Endometrium (tissue), 2 donors: ENCODE results near the gene BANK1.
"Not testable (repeated sequence)": the region's sequence is repeated elsewhere in the genome, so short reads cannot be mapped to it uniquely, and the experiment has no call there.

ENCODE experiments used
- FAIRE-seq: peaks from 2 replicates; lab custom pipeline; 2012; peaks lifted over from hg19 to GRCh38; lab: Jason Lieb, UNC
- donor health status: control.
- donor health status: control.

BANK1 gene

DNA sequence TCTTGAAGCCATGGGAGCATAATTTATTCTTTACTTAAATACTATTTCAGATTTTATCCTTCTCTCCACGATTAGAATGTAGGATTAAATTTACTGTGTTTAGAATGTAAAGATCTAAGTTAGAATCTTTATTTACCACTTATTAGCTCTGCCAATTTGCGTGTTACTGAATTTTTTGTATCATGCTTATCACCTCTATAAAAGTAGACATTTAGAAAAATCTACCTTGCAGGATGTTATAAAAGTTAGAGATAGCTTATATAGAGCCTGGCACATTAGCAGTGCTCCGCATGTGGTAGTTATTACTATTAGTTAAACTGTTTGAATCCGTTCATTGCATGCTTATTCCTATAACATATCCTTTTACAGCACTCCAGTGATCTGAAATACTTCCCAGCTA lies 97.9 kb downstream of the BANK1 start:
- FAIRE-seq = no peak

DNA sequence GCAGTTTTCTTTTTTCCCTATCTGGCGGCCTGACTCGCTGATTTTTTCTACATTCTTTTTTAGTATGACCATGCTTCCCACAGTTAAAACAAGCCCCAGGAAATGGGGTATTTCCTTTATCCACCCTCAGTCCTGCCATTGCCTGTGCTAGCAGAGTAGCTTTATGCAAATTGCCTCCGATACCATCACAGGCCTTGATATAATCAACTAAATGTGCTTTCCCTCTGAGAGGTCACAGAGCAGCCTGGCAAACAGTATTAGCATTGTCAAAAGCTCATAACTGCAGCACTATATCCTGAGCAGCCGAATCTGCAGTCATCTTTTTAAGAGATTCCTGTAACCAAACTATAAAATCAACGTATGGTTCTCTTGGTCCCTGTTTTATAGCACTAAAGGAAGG lies 115.0 kb downstream of the BANK1 start:
- FAIRE-seq = not testable (repeated sequence)

DNA sequence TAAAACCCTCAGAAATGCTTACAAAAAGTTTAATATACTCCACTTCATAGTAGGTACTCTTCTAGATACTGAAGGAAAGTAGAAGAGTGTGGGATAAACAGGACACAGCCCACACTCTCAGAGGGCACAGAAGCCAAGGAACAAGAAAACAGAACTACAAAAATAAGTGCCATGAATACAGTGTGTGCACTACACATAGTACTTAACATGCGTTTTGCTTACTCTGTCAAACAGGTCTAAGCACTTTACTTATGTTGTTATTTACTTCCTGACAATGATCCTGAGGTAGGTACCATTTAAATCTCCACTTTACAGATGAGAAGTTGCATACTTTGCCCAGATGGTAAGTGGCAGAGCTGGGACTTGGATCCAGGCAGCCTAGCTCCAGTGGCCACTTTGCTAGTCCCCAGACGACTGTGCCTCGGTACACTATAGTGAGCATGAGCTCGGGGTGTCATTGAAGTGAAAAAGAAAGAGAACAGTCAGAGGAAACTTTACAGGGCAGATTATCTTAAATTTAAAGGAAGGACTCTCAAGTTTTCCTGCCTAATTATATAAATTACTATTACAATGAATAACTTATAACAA lies 120.3 kb downstream of the BANK1 start:
- FAIRE-seq = no peak

DNA sequence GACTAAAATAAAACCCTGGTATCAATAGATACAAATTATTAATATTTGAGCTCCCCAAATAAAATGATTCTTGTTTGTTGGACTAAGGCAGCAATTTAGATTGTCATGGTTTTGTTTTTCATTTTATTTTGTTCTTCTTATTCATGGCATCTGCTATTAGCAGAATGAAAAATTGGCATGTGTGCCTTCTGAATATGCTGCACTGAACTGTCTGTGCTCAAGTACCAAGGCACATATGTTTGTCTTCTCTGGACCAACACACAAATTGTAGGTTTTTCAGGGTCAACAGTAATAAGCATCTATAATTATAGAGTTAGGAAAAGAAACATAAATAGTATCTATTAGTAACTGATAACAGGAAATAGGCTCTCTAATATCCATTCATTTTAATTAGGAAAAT lies 121.1 kb downstream of the BANK1 start:
- FAIRE-seq = no peak

DNA sequence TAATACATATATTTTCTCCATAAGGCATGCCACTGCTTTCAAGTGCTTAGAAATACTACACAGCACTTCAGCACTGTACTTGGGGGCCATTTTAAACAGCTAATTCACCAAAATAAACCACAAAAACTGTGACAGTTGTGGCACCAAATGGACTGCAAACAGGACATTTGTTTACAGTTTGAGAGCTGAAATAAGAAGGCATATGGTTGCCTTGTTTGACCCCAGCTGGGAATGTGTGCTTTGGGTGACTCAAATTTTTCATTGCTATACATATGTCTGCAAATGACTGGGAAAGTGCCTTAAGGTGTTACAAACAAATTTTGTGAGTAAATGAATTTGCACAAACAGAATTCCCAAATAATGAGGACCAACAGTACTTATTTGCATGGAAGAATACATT lies 124.2 kb downstream of the BANK1 start:
- FAIRE-seq = no peak

DNA sequence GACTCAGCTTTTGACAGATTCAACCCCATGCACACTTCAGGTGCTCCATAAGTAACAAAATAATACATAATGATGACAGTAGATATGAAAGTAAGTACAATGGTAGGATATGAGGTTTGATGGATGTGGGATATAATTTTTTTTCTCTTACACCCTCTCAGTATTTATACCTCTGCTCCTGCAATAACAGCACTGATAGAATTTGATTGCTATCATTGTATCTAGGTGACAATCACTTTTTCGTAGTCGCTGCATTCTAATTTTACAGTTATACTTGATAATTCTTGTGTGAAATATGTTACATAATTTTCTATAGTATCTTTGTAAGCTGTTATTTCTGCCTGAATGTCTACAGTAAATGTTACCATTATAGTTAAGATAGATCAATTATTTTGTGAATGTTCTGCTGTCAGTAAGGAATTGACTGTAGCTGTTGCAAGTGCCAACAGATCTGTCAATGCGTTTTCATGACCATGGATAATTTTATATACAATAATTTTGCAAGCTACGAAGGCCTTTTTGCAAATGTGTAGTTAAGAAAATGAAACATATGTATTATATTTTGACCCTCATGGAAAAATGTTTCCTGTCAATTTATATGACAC lies 128.9 kb downstream of the BANK1 start:
- no peak for FAIRE-seq

DNA sequence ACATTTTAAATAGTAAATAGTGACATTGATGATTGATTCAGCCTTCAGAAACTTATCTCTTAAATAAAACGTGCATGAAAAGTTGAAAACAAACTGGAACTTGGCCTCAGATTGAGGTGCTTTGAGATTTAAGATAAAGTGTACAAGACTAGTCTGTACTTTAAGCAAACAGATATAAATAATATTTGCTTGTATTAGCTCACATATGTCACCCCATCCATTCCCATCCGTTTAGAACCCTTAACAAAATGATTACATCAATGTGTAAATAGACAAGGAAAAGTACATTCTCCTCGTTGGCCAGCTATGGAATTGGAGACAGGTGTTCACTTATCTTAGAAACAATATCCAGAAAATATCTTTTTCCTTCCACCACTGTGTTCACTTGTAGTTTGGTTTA lies 130.8 kb downstream of the BANK1 start:
- FAIRE-seq = no peak

DNA sequence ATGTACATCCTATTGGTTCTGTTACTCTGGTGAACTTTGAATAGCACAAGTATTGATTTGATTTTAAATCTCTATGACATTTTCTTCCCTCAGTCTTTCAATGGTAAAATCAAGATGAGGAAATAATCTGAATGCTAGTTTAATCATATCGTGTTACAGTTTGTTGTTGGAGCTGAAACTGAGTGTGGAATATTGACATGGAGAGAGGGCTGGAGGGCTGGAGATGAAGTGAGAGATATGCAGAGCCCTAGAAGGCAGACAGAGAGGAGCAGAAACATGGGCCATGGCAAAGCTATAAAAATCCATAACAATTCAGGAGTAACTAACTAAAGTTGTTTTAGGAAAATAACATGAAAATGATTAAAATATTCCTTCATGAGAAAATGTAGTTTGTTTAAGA lies 141.1 kb downstream of the BANK1 start:
- no peak for FAIRE-seq

DNA sequence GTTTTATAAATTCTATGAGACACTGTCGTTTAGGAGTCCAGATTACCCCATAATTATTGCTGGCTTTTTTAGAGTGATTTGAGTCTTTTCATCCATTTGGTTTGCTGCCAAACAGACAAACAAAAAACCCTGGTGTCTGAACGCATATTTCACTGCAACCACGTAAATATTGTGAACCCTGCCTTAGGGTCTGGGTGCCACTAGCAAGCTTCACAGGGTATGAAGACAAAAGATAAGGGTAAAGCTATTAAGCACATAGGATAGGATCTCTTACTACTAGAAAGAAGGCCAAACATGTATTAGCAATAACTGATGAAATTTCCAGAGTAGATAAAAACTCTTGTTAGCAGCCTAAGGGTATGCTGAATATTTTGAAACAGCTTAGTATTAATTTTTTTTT lies 143.3 kb downstream of the BANK1 start:
- no peak for FAIRE-seq

DNA sequence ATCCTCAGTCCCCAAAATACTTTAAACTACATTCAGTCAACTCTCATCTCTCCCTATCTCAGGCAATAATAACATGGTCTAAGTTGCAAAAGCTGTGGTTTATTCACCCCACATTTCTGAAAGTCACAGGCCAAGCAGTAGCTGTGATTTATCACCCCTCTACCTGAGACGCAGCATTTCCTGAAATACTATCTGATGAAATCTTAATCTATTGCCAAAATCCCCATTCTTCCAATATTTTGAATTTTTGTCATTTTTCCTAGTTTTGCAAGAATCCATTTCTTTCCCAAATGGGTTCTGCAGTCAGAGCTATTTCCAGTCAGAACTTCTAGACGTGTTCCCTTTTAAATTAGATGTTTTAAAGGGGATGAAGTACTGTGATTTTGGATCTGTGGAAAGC lies 148.3 kb downstream of the BANK1 start:
- no peak for FAIRE-seq

DNA sequence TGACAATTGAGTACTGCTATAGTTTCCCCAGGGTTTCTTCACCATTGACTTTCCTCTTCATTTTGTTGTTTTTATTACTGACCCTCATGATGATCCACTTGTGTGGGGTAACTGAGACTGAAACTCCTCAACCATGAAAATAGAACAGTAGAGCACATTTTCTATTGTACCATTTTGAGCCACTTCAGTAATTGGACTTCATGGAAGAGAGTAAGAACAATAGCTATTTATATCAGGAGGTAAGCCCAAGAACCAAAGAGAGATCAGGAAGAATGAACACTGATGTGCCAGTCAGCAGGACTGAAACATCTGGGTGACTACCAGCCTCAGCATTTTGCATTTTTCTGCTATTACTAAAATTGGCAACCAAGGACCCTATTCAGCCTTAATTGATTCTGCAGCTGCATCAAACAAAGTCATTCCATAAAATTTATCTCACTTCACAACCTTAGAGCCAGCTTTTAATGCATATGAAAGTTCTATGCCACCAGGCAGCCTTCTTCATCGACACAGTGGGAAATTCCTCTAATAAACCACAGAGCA lies 151.4 kb downstream of the BANK1 start:
- no peak for FAIRE-seq

DNA sequence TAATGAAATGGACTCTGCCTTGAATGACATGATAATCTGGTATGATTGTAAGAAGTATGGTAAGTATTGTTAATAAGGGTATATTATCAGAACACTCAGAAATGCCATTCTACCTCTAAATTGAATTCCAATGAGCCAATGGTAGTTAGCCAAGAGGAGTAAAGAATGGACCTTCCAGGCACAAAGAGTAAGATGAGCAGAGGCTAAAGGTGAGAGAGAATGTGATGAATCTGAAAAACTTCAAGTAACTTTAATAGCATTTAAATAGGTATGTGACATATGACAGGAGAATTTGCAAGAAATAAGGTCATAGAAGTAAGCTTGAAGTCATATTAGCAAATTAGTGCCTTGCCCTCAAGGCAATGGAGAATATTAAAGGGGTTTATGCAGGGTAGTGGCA lies 152.4 kb downstream of the BANK1 start:
- FAIRE-seq = no peak

DNA sequence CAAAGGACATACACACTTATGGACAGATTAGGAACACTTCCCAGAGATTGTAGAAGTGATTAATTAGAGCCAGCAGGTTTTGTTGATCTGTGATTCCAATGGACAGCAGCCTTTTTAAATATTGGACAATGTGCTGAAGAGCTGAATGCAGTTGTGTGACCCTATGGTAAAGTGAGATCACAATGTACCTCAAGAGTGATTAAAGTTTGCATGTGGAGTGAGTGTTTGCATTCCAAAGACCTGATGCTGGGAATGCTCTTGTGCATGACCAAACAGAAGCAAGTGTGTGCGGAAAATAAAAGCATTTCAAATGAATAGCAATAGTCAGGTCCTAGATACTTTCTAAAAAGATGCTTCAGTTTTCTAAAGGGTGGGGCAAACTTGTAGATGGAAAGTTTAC lies 154.1 kb downstream of the BANK1 start:
- no peak for FAIRE-seq

DNA sequence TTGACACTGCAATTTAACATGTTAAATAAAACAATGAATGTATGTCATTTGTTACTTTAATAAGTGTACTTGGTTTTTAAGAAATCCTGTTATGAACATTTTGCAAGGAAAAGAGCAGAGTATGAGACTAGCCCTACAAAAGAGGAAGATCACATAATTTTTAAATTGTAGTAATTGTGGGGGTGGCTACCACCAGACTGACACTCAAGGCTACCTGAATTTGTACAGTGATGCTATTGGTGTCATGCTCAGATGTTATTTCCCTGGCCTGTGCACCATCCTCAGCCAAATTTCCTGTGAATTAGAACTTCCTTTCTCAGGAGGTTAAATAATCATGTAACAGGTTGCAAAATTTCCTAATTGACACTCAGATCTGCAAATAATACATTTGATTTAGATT lies 157.5 kb downstream of the BANK1 start:
- no peak for FAIRE-seq

DNA sequence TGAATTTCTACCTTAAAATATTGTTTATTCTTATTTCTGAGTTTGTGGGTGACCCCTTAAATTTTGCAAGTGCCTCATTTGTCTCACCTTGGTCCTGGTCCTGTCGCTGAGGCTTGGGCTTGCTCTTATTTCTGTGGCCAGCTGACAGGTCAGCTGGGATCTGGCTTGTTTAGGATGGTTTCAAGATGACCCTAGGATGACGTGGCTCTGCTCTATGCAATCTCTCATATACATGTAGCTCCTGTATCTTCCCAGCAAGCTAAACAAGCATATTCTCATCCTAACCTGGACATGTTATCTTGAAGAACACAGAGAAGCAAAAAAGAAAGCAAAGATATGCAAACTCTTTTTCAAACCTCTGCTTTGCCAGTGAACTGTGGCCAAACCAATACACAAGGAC lies 158.4 kb downstream of the BANK1 start:
- FAIRE-seq = no peak

DNA sequence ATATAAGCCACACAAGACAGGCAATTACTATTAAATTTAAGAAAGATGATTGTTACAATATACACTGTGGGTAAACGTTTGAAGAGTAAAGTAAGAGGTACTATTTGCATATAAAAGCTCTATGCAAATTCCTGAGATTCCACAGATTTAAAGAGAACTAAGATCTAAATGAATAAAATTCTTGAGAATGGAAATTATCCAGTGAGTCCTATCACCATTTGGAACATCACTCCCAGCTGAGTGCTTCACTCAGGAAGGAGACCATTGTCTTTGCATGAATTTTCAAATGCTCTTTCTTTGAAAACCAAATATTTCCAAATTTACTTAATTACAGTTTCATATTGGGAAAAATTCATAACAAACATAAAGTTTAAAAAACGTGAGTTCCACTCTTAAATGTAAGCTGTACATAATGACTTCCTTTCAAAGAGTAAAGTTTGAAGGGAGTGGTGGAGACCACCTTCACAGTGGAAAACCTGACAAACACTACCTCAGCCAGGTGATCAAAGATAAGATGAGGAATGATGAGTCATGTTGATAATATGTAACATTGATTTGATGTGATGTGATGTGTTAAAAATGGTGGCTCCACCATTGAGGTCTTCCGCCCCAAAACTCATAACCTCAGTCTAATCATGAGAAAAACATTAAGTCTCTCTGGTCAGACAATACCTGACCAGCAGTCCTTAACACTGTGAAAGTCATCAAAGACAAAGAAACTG lies 159.9 kb downstream of the BANK1 start:
- no peak for FAIRE-seq

DNA sequence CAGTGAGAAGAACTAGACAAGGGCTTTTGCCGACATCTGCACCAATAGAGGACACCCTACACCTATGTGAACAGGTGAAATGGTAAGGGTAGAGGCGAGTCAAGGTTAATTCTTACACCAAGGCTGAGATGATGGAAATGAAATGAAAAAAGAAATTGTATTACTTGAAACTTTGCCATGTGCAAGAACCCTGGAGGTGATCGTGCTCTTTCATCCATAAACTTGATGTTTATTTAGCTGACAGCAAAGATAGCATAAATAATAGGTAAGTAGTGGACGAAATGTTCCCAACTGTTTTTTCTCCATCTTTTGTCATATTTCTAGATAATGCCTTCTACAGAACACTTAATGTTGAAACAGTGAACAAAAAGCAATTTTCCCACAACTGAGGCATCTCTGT lies 162.5 kb downstream of the BANK1 start:
- no peak for FAIRE-seq

DNA sequence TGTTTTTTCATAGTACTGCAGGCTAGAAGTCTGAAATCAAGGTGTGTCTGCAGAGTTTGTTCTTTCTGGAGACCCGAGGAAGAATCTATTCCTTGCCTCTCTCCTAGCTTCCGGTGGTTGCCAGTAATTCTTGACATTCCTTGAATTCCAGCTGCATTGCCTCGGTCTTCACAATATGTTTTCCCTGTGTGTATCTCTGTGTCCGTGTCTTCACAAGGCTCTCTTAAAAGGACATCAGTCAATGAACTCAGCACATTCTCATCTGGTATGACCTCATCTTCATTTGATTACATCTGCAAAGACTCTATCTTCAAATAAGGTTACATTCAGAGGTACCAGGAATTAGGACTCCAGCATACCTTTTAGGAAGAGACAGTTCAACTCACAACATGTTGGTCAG lies 163.4 kb downstream of the BANK1 start:
- no peak for FAIRE-seq

DNA sequence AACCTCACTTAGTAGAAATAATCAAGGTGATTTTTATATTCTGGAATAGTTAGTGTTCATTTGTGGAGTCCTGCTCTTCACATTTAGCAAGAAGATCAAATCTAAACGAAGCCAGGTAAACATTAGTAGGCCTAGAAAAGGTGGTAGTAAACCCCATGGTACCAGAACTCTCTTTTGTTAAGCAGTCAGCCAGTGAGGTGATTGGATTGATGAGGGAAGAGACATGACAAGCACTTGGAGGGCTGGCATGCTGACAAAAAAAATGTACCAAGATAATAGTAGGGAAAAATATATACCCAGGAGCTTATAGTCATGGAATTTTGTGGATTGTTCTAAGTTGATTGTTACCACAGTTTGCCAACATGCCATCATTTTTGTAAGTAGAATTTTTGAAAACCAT lies 163.8 kb downstream of the BANK1 start:
- no peak for FAIRE-seq

DNA sequence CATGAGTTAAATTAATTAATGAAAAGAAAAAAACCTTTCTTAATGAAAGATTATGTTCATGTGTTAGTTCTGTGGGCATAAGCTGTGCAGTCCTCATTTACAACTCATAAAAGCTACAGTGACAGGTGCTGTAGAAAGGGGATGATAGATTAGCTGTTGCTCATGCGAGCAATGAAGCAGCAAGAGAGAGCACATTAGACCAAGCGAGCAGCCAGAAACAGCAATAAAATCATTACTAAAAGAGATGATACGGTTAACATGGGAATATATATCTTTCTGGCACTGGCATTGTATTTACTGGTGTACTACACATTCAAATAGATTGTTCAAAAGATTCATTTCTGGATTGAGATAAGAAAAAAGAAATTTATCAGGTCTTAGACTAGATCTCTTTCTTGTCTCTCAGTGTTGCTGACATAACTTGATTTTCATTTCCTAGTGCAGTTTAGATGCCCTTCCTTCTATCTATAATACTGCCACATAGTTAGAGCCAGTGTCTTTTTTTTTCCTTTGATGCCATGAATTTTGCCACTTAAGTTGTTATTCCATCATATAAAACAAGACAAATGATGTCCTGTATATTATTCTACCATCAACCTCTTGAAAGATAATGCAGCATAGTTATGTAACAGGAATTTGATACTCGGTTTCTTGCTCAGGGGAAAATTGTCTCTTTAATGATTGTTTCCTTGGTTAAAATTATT lies 164.6 kb downstream of the BANK1 start:
- FAIRE-seq = no peak

DNA sequence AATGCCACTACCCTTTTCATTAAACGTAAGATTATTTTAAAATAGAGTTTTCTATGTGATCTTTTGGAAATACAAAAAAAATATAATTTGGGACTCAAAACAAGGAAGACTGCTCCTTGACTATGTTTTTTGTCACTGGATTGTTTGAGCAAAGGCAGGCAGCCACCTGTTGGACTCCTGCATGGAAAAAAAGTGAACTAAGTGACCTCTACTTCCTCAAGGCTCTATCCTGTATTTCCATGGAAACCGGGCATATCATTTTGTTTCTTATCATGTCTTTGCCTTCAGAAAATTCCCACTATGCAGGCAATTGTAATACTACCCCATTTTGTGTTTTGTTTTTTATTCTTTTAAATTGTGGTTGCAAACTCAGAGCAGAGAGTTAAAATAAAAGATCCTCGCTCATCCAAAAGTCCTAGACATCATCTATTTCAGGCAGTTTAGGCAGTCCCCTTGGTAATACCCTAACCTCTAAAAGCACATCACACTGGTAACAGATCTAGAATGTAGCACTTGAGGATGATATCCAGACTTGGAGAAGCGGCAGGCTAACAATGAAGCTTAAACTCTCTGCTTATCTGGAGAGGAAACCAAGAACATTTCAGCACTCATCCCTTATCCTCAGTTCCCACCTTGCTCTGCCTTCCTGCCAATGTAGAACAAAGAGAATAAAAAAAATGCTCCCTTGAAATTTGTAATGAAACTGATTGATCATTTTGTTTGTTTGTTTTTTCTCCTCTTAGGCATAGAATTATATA lies 165.7 kb downstream of the BANK1 start:
- no peak for FAIRE-seq

DNA sequence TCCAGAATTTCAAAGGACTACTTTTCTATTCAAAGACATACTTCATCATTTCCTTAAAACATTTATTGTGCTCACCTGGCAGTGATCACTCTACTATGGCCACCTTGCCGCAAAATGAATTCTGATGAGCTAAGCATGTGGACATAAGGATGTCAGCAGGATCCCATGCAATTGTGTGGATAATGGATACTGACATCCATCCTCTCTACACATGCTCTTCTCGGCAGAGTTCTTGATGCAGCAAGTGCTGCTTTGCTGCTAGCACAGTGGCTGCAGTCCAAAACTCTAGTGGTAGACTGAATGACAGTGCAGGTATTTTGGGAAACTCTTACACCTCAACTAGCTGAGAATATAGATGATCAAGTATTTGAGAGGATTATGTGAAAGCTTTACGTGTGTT lies 168.0 kb downstream of the BANK1 start:
- FAIRE-seq = no peak
